ENCODE measurements around the gene VPS13D. TPM values are rescaled to one million over a fixed set of nuclear protein-coding genes. Genes with fewer than 3 reads are reported as not detected.

VPS13D gene
- polyA plus RNA-seq, 1 of the 3 experiments (the other 2 are of a cell fraction): 15.0 TPM

DNA sequence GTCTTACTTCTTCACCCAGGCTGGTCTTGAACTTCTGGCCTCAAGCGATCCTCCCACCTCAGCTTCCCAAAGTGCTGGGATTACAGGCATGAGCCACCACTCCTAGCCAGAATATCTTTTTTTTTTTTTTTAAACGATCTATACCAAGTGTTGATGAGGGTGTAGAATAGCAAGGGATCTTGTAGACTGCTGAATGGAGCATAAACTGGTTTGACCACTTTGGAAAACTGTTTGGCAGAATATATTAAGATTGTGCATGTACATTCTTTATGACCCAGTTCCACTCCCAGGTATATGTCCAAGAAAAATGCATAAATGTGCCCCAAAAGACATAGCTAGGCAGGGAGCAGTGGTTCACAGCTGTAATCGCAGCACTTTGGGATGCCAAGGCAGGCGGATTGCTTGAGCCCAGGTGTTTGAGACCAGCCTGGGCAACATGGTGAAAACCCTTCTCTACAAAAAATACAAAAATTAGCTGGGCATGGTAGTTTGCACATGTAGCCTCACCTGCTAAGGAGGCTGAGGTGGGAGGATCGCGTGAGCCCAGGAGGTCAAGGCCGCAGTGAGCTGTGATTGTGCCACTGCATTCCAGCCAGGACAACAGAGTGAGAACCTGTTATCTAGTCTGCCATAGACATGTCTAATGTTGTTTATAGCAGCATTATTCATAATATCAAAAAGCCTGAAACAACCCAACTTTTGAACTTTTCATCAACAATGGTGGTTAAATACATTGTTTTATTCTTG, 184.0 kb downstream of the VPS13D start:
- no peak overlapping the region for H3K27ac ChIP-seq (ENCODE audit: low read depth in 2 of 2, low read length in 1 of 2)
- H4K20me1 ChIP-seq (ENCODE audit: insufficient read depth): no peaks in the 10 kb centered on the region
- no peak overlapping the region for H3K9ac ChIP-seq
- H3F3A ChIP-seq (replicated peaks; ENCODE audit: insufficient read depth): no peaks in the 10 kb centered on the region
- no peaks in the 10 kb centered on the region for H3K27me3 ChIP-seq (ENCODE audit: insufficient read depth)
- H3K4me2 ChIP-seq: no peak overlapping the region
- DNase-seq: no peak
- no peaks in the 10 kb centered on the region for H3K9me3 ChIP-seq
- 93% methylated on average over 7 of the region's 7 CpGs for WGBS (ENCODE audit: low lambda C conversion rate)
- TF ChIP-seq, protein P1, sequence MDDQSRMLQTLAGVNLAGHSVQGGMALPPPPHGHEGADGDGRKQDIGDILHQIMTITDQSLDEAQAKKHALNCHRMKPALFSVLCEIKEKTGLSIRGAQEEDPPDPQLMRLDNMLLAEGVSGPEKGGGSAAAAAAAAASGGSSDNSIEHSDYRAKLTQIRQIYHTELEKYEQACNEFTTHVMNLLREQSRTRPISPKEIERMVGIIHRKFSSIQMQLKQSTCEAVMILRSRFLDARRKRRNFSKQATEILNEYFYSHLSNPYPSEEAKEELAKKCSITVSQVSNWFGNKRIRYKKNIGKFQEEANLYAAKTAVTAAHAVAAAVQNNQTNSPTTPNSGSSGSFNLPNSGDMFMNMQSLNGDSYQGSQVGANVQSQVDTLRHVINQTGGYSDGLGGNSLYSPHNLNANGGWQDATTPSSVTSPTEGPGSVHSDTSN (IDR thresholded peaks at IDR 0.05): no peak
- TF ChIP-seq TAF1 (IDR thresholded peaks at IDR 0.05; ENCODE audit: borderline replicate concordance, low read depth, low read length) (no peak), GABPA (IDR thresholded peaks at IDR 0.05; ENCODE audit: low read depth) (no peak), ELF1 (IDR thresholded peaks at IDR 0.05) (no peak), CHD2 (IDR thresholded peaks at IDR 0.05; ENCODE audit: low read length, partially characterized antibody) (no peak)
- TF ChIP-seq, protein P2, sequence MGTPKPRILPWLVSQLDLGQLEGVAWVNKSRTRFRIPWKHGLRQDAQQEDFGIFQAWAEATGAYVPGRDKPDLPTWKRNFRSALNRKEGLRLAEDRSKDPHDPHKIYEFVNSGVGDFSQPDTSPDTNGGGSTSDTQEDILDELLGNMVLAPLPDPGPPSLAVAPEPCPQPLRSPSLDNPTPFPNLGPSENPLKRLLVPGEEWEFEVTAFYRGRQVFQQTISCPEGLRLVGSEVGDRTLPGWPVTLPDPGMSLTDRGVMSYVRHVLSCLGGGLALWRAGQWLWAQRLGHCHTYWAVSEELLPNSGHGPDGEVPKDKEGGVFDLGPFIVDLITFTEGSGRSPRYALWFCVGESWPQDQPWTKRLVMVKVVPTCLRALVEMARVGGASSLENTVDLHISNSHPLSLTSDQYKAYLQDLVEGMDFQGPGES (IDR thresholded peaks at IDR 0.05; ENCODE audit: low read depth, low read length): no peak
- TF ChIP-seq, protein P3, sequence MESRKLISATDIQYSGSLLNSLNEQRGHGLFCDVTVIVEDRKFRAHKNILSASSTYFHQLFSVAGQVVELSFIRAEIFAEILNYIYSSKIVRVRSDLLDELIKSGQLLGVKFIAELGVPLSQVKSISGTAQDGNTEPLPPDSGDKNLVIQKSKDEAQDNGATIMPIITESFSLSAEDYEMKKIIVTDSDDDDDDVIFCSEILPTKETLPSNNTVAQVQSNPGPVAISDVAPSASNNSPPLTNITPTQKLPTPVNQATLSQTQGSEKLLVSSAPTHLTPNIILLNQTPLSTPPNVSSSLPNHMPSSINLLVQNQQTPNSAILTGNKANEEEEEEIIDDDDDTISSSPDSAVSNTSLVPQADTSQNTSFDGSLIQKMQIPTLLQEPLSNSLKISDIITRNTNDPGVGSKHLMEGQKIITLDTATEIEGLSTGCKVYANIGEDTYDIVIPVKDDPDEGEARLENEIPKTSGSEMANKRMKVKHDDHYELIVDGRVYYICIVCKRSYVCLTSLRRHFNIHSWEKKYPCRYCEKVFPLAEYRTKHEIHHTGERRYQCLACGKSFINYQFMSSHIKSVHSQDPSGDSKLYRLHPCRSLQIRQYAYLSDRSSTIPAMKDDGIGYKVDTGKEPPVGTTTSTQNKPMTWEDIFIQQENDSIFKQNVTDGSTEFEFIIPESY (IDR thresholded peaks at IDR 0.05; ENCODE audit: borderline replicate concordance, low read depth): no peak
- ChIA-PET CTCF (no interaction called here), POLR2A (no interaction called here)
- no peak overlapping the region for H2AFZ ChIP-seq (ENCODE audit: low read depth)
- no peaks in the 10 kb centered on the region for H3K79me2 ChIP-seq (ENCODE audit: insufficient read depth)
- H3K4me3 ChIP-seq (ENCODE audit: low read depth in 2 of 2, low read length in 1 of 2): no peak overlapping the region
- H3K4me1 ChIP-seq (ENCODE audit: control insufficient read depth in 1 of 2, insufficient read depth in 2 of 2, low read depth in 1 of 2, low read length in 1 of 2): no peaks in the 10 kb centered on the region
- H3K9me2 ChIP-seq: no peaks in the 10 kb centered on the region
- peaks cover 37 to 38% of the 10 kb centered on the region in 2 experiments for H3K36me3 ChIP-seq (replicated peaks in 1 of 2; ENCODE audit: control insufficient read depth in 1 of 2, insufficient read depth in 2 of 2, low read length in 1 of 2)

DNA sequence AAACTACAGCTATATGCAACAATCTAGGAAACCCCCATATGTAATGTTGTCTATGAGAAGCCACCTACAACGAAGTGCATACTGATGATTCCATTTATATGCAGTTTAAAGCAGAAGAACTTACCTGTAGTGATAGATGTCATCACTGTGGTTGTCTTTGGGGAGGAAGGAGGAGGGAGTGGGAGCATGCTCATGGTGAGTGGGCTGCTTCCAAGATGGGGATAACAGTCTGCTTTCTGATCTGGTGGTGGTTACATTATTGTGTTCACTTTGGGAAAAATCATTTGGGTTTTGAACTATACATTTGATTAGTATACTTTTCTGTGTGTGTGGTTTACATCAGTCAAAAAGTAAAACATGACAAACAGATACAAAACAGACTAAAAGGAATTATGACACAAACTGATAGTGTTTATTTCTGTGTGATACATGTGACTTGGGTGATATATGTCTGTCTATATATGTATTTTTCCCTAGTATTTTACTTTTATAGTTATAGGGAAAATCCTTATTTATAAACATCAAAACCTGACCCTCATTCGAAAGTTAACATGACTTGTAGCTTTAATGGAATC, 184.7 kb downstream of the VPS13D start:
- H3K4me3 ChIP-seq (ENCODE audit: low read depth in 2 of 2, low read length in 1 of 2): no peak overlapping the region
- no peaks in the 10 kb centered on the region for H3F3A ChIP-seq (replicated peaks; ENCODE audit: insufficient read depth)
- no peak for DNase-seq
- no peak overlapping the region for H2AFZ ChIP-seq (ENCODE audit: low read depth)
- H3K36me3 ChIP-seq (replicated peaks in 1 of 2; ENCODE audit: control insufficient read depth in 1 of 2, insufficient read depth in 2 of 2, low read length in 1 of 2): peaks cover 32 to 37% of the 10 kb centered on the region in 2 experiments
- CTCF ChIA-PET: no interaction called here
- H3K9me2 ChIP-seq: no peaks in the 10 kb centered on the region
- H4K20me1 ChIP-seq (ENCODE audit: insufficient read depth): no peaks in the 10 kb centered on the region
- POLR2A ChIA-PET: no interaction called here
- no peak overlapping the region for H3K27ac ChIP-seq (ENCODE audit: low read depth in 2 of 2, low read length in 1 of 2)
- H3K4me2 ChIP-seq: no peak overlapping the region
- no peaks in the 10 kb centered on the region for H3K9me3 ChIP-seq
- H3K4me1 ChIP-seq (ENCODE audit: control insufficient read depth in 1 of 2, insufficient read depth in 2 of 2, low read depth in 1 of 2, low read length in 1 of 2): no peaks in the 10 kb centered on the region
- H3K27me3 ChIP-seq (ENCODE audit: insufficient read depth): no peaks in the 10 kb centered on the region
- H3K79me2 ChIP-seq (ENCODE audit: insufficient read depth): no peaks in the 10 kb centered on the region
- 98% methylated on average over 2 of the region's 2 CpGs for WGBS (ENCODE audit: low lambda C conversion rate)
- H3K9ac ChIP-seq: no peak overlapping the region
- no peak for TF ChIP-seq EP300 (IDR thresholded peaks at IDR 0.05; ENCODE audit: borderline replicate concordance in 1 of 2, low read depth in 1 of 2, low read length in 1 of 2)
- no peak for TF ChIP-seq FOSL2 (IDR thresholded peaks at IDR 0.05; ENCODE audit: borderline replicate concordance, low read depth)
- no peak for TF ChIP-seq YY1 (IDR thresholded peaks at IDR 0.05; ENCODE audit: low read depth)
- TF ChIP-seq, protein P3 (IDR thresholded peaks at IDR 0.05; ENCODE audit: borderline replicate concordance, low read depth): no peak
- no peak for TF ChIP-seq CHD2 (IDR thresholded peaks at IDR 0.05; ENCODE audit: low read length, partially characterized antibody)
- TF ChIP-seq FOXJ3 (CRISPR knock-in tag; IDR thresholded peaks at IDR 0.05): no peak
- no peak for TF ChIP-seq FOXM1 (IDR thresholded peaks at IDR 0.05; ENCODE audit: low read depth)
- TF ChIP-seq EZH2phosphoT487 (IDR thresholded peaks at IDR 0.05; ENCODE audit: borderline replicate concordance, low read depth): no peak
- no peak for TF ChIP-seq MXI1 (IDR thresholded peaks at IDR 0.05; ENCODE audit: low read depth, low read length)
- TF ChIP-seq, protein P4, sequence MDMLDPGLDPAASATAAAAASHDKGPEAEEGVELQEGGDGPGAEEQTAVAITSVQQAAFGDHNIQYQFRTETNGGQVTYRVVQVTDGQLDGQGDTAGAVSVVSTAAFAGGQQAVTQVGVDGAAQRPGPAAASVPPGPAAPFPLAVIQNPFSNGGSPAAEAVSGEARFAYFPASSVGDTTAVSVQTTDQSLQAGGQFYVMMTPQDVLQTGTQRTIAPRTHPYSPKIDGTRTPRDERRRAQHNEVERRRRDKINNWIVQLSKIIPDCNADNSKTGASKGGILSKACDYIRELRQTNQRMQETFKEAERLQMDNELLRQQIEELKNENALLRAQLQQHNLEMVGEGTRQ (IDR thresholded peaks at IDR 0.05; ENCODE audit: borderline replicate concordance, low read depth, low read length): no peak
- no peak for TF ChIP-seq GABPA (IDR thresholded peaks at IDR 0.05; ENCODE audit: low read depth)
- no peak for TF ChIP-seq POLR2AphosphoS5 (IDR thresholded peaks at IDR 0.05; ENCODE audit: low read depth, low read length)
- no peak for TF ChIP-seq NFIC (IDR thresholded peaks at IDR 0.05; ENCODE audit: borderline replicate concordance)
- no peak for TF ChIP-seq SMC3 (IDR thresholded peaks at IDR 0.05; ENCODE audit: low read depth, low read length)

Data from SK-N-SH (cell line).